Keratinocyte (primary cell): ENCODE data around the gene KRTAP1-4.

ENCODE experiments used
- CTCF ChIP-seq, 3 experiments: IDR thresholded peaks in 1 of 3; conservative IDR thresholded peaks in 1 of 3; optimal IDR thresholded peaks in 1 of 3; 2 replicates in 2 of 3; 3 replicates in 1 of 3; pipeline versions ENCODE3 to v1.5.1; 2011; ENCODE audit warnings: low read length in 3 of 3, mild to moderate bottlenecking in 3 of 3, moderate library complexity in 2 of 3, control low read depth in 1 of 3, inconsistent platforms in 1 of 3; ENCODE audit not compliant: insufficient read depth in 2 of 3; ENCODE audit errors: extremely low read depth in 1 of 3
- EZH2 ChIP-seq: IDR thresholded peaks from one replicate; pipeline ENCODE4 v1.6.1; 2012; ENCODE audit warnings: inconsistent platforms, mild to moderate bottlenecking, low read length, moderate library complexity

- no peak for TF ChIP-seq CTCF (optimal IDR thresholded peaks at IDR 0.05 in 1 of 3, IDR thresholded peaks at IDR 0.05 in 1 of 3, conservative IDR thresholded peaks at IDR 0.05 in 1 of 3; ENCODE audit: extremely low read depth in 1 of 3, insufficient read depth in 2 of 3, low read length in 3 of 3)
- no peak for TF ChIP-seq EZH2
Measured at GRCh38 chr17:41071606-41072360, 41.8 kb upstream of the KRTAP1-4 start.
